RCC 7860 (cell line): ENCODE measurements around the gene C9.
A peak's percentile ranks its signal among the peaks of the same experiment; 100 is the strongest.
"Not testable (repeated sequence)": the region's sequence is repeated elsewhere in the genome, so short reads cannot be mapped to it uniquely, and the experiment has no call there.

Experiments
- DNase-seq: peaks from one replicate; pipeline ENCODE4 v3.0.0-alpha.2; 2015; ENCODE audit warnings: low spot score
- FAIRE-seq: peaks from 2 replicates; lab custom pipeline; 2012; peaks lifted over from hg19 to GRCh38; lab: Jason Lieb, UNC

Gene C9

DNA sequence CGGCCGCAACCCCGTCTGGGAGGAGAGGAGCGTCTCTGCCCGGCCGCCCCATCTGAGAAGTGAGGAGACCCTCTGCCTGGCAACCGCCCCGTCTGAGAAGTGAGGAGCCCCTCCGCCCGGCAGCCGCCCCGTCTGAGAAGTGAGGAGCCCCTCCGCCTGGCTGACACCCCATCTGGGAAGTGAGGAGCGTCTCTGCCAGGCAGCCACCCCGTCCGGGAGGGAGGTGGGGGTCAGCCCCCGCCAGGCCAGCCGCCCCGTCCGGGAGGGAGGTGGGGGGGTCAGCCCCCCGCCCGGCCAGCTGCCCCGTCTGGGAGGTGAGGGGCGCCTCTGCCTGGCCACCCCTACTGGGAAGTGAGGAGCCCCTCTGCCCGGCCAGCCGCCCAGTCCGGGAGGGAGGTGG, 30.0 kb downstream of the C9 start:
- DNase-seq, FAIRE-seq: not testable (repeated sequence)

GRCh38 chr5:39333104-39333503, 31.2 kb downstream of the C9 start:
- FAIRE-seq (no peak), DNase-seq (no peak)

GRCh38 chr5:39331861-39332381, 32.4 kb downstream of the C9 start:
- DNase-seq (no peak), FAIRE-seq (no peak)

- FAIRE-seq (no peak), DNase-seq (no peak)
Measured at GRCh38 chr5:39328731-39329130, 35.6 kb downstream of the C9 start.

DNA sequence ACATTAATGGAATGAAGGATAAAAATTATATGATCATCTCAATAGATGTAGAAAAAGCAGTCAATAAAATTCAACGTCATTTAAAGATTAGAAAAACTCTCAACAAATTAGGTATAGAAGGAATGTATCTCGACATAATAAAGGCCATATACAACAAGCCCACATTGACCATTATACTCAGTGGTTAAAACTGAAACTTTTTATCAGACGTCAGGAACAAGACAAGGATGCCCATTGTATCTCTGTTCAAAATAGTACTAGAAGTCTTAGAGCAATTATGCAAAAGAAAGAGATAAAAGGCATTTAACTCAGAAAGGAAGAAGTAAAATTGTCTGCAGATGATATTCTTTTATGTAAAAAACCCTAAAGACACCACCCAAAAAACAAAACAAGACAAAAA, 40.8 kb downstream of the C9 start:
- no peak for DNase-seq
- no peak for FAIRE-seq

DNA sequence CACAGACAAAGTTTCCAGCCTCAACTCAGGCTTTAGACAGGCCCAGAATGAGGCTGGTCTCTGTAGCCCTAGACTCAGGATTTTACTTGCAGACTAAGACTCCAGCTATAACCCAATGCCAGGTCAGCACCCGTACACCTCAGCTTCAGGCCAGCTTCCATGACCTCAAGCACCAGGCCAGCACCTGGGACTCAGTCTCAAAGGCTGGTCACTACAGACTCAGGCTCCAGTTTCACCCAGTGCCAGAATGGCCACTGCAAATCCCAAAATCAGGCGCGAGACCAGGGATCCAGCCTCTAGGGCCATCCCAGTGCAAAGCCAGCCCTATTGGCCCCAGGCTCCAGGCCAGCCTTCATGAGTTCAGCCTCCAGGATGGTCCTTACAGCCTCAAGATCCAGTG, 44.9 kb downstream of the C9 start:
- FAIRE-seq (no peak), DNase-seq (no peak)

GRCh38 chr5:39316464-39316863, 47.8 kb downstream of the C9 start:
- FAIRE-seq, DNase-seq: not testable (repeated sequence)

DNA sequence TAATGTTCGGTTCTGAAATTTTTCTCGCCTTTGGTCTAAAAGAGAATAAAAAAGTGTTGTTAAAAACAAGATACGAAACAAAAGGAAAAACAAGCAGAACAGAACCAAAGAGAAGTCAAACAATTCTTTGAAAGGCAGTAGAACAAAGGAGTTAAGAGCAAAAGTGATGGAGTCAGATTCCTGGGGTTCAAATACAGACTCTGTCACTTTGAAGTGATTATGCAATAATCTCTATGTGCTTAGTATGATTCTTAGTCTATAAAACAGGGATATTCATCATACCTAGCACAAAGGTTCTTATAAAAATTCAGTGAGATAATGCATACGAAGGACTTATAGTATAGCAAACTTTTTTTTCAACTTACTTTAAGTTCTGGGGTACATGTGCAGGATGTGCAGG, 48.3 kb downstream of the C9 start:
- no peak for FAIRE-seq
- no peak for DNase-seq

GRCh38 chr5:39314591-39314990, 49.7 kb downstream of the C9 start:
- FAIRE-seq (no peak), DNase-seq (no peak)

DNA sequence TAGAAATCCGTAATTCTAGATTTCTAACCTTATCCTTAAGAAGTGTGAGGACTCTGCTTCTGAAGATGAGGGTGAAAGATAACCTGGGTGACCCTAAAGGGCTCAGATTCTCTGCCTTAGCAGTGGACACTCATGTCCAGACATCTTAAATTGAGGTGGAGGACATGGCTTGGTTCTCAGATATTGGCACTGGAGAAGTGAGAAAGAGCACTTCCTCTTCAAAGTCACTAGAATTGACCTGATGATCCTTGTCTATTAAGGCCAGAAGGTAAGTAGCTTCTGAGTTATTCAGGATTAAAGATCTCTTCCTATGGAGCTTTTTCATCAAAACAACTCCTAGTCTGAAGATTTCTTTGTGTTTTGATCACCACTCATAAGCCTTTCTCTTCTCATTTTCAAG, 54.8 kb downstream of the C9 start:
- DNase-seq (no peak), FAIRE-seq (no peak)

GRCh38 chr5:39302472-39302871, 61.8 kb downstream of the C9 start:
- DNase-seq: no peak
- FAIRE-seq: no peak

- DNase-seq (no peak), FAIRE-seq (no peak)
Measured at GRCh38 chr5:39301406-39301805, 62.9 kb downstream of the C9 start.

GRCh38 chr5:39299962-39300361, 64.3 kb downstream of the C9 start:
- FAIRE-seq: no peak
- no peak for DNase-seq

DNA sequence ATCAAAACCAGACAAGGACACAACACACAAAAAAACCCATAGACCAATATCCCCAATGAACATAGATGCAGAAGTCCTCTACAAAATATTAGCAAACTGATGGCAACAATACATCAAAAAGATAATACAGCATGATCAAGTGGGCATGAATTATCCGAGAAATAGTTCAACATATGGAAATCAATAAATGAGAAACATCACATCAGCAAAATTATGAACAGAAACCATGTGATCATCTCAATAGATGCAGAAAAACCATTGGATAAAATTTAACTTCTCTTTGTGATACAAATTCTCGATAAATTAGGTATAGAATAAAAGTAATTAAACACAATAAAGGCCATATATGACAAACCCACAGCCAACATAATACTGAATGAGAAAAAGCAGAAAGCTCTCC, 69.6 kb downstream of the C9 start:
- FAIRE-seq (no peak), DNase-seq (no peak)

- FAIRE-seq (no peak), DNase-seq (no peak)
Measured at GRCh38 chr5:39284552-39284951, 79.7 kb downstream of the C9 start.

DNA sequence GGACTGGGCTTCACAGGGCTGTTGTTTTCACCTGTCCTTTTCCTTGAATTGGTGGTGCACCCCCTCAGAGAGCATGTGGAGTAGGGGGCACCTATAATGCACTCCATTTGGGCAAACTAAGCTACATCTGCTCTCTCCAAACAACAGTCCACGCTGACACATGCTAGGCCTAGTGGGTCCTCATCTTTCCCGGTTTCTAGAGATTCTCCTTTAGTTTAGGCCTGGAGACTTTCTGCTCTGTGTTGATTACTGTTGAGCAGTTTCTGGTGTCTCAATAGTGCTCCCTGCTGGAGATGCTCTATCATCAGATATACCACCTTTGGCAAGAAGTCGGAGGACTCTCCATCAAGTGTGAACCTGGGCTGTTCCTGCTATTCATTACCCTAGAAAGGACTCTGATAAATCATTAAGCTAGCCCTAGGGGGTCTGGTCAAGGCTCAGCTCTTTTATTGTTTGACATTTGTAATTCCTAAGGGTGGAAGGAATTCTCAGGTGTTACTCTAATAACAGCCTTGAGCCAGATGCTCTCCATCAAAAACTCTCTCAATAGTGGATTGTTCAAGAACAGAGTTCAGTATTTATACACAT, 81.0 kb downstream of the C9 start:
- peak; percentile 78 for FAIRE-seq
- DNase-seq: peak; percentile 63

- FAIRE-seq (no peak), DNase-seq (no peak)
Measured at GRCh38 chr5:39282561-39282960, 81.7 kb downstream of the C9 start.

DNA sequence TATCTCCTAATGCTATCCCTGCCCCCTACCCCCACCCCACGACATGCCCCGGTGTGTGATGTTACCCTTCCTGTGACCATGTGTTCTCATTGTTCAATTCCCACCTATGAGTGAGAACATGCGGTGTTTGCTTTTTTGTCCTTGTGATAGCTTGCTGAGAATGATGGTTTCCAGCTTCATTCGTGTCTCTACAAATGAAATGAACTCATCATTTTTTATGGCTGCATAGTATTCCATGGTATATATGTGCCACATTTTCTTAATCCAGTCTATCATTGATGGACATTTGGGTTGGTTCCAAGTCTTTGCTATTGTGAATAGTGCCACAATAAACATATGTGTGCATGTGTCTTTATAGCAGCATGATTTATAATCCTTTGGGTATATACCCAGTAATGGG, 88.4 kb downstream of the C9 start:
- DNase-seq, FAIRE-seq: not testable (repeated sequence)

DNA sequence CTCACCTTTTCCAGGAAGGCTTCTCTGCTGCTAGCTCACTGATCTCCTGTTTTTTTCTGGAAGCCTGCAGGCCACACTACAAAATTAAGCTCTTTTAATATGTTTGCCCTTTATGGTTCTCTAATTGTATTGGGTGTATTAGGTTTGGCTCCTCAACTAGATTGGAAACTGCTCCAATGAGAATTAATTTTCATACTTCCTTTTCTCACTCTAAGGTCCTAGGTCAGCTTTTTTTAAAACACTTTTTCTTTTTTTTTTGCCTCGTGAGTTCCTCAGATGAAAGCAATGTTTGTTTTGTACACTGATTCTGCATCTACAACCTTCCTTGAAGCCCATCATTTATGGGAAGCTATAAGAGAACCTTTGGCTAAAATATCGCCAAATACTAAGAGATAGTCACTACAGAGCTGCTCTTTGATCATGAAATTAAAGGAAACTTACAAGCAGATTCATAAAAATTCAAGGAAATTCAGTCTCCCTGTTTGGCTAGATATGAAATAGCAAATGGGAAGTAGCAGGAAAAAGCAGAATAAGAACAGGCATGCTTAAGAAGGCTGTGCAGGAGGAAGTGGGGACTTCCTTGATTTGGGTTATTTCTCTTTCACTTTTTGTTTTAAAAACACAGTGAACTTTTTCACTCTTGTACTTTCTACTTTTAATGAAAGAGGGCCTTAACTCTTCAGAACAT, 89.8 kb downstream of the C9 start:
- FAIRE-seq (no peak), DNase-seq (no peak)

GRCh38 chr5:39273314-39273954, 90.9 kb downstream of the C9 start:
- FAIRE-seq: no peak
- DNase-seq: no peak

- not testable (repeated sequence) for DNase-seq, FAIRE-seq
Measured at GRCh38 chr5:39272869-39273231, 91.4 kb downstream of the C9 start.

- DNase-seq: no peak
- no peak for FAIRE-seq
Measured at GRCh38 chr5:39270225-39270848, 94.0 kb downstream of the C9 start.
